PFSK-1 (cell line): Measurements from ENCODE around the gene CD83.

ENCODE experiments used
- POLR2AphosphoS5 ChIP-seq: IDR thresholded peaks from 2 replicates; pipeline ENCODE4 v1.6.1; 2012; ENCODE audit warnings: low read depth, mild to moderate bottlenecking, control low read depth, low read length, moderate library complexity
- SIN3A ChIP-seq: IDR thresholded peaks from 2 replicates; pipeline ENCODE4 v1.6.1; 2012; ENCODE audit warnings: mild to moderate bottlenecking, low read length, moderate library complexity, borderline replicate concordance; ENCODE audit not compliant: insufficient read depth
- TAF1 ChIP-seq: IDR thresholded peaks from 2 replicates; pipeline ENCODE4 v1.6.1; 2012; ENCODE audit warnings: low read length, control low read depth, borderline replicate concordance; ENCODE audit not compliant: insufficient read depth
- TF ChIP-seq, protein P1 (sequence below), 2 experiments: IDR thresholded peaks; 2 replicates each; pipeline versions ENCODE4 v1.6.1 to v1.8.0; 2011 to 2012; ENCODE audit warnings: low read depth in 2 of 2, low read length in 2 of 2, control low read depth in 1 of 2, inconsistent platforms in 1 of 2, mild to moderate bottlenecking in 1 of 2, moderate library complexity in 1 of 2; ENCODE audit not compliant: insufficient read depth in 1 of 2

- TF ChIP-seq TAF1 (no peak), POLR2AphosphoS5 (no peak), SIN3A (no peak)
- TF ChIP-seq, protein P1, sequence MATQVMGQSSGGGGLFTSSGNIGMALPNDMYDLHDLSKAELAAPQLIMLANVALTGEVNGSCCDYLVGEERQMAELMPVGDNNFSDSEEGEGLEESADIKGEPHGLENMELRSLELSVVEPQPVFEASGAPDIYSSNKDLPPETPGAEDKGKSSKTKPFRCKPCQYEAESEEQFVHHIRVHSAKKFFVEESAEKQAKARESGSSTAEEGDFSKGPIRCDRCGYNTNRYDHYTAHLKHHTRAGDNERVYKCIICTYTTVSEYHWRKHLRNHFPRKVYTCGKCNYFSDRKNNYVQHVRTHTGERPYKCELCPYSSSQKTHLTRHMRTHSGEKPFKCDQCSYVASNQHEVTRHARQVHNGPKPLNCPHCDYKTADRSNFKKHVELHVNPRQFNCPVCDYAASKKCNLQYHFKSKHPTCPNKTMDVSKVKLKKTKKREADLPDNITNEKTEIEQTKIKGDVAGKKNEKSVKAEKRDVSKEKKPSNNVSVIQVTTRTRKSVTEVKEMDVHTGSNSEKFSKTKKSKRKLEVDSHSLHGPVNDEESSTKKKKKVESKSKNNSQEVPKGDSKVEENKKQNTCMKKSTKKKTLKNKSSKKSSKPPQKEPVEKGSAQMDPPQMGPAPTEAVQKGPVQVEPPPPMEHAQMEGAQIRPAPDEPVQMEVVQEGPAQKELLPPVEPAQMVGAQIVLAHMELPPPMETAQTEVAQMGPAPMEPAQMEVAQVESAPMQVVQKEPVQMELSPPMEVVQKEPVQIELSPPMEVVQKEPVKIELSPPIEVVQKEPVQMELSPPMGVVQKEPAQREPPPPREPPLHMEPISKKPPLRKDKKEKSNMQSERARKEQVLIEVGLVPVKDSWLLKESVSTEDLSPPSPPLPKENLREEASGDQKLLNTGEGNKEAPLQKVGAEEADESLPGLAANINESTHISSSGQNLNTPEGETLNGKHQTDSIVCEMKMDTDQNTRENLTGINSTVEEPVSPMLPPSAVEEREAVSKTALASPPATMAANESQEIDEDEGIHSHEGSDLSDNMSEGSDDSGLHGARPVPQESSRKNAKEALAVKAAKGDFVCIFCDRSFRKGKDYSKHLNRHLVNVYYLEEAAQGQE (IDR thresholded peaks at IDR 0.05; ENCODE audit: insufficient read depth in 1 of 2, low read depth in 2 of 2, low read length in 2 of 2) = no peak
Measured at GRCh38 chr6:14143305-14143704, 25.7 kb downstream of the CD83 start.
